ENCODE measurements around the gene GPR139. TPM values are rescaled to one million over a fixed set of nuclear protein-coding genes. Genes with fewer than 3 reads are reported as not detected.

GPR139 gene
- total RNA-seq, 1 donor, result not detected

DNA sequence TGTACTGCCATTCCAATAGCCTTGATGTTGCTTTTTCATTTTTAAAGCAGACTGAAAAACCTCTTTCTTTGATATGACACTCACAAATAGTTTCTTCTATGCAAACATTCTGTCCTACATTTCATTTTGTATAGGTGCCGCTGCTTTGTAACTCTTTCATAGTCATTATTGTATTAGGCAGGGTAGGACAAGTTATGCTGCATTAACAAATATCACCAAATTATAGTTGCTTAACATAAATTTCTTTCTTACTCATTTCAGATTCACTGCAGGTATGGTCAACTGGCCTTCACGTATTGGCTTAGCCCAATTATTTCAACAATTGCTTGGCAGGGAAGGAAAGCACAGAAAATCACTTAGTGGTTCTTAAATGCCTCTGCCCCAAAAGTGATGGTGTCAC is 70.8 kb downstream of the GPR139 start:
- TF ChIP-seq CTCF (IDR thresholded peaks at IDR 0.05; ENCODE audit: extremely low read depth, low read depth, low read length), result no peak
- DNase-seq (ENCODE audit: insufficient read length, low spot score, missing footprints), result no peak
- no peaks in the 10 kb centered on the region for H3K36me3 ChIP-seq (ENCODE audit: insufficient read depth, low read length)
- no peaks in the 10 kb centered on the region for H3K27me3 ChIP-seq (ENCODE audit: insufficient read depth, low read length)
- H3K27ac ChIP-seq (ENCODE audit: low read depth, low read length), result no peak overlapping the region
- H3K4me1 ChIP-seq (ENCODE audit: insufficient read depth, low read length), result no peaks in the 10 kb centered on the region
- H3K9me3 ChIP-seq (ENCODE audit: low read depth, low read length), result no peaks in the 10 kb centered on the region
- no peaks in the 10 kb centered on the region for H3K79me2 ChIP-seq (ENCODE audit: insufficient read depth, low read length)
- no peak overlapping the region for H2AFZ ChIP-seq (ENCODE audit: low read length)
- no peak overlapping the region for H3K4me2 ChIP-seq (ENCODE audit: insufficient read depth, low read length)
- no peak overlapping the region for H3K4me3 ChIP-seq (ENCODE audit: insufficient read depth, low read length)
- H4K20me1 ChIP-seq (ENCODE audit: insufficient read depth, low read length), result no peaks in the 10 kb centered on the region

DNA sequence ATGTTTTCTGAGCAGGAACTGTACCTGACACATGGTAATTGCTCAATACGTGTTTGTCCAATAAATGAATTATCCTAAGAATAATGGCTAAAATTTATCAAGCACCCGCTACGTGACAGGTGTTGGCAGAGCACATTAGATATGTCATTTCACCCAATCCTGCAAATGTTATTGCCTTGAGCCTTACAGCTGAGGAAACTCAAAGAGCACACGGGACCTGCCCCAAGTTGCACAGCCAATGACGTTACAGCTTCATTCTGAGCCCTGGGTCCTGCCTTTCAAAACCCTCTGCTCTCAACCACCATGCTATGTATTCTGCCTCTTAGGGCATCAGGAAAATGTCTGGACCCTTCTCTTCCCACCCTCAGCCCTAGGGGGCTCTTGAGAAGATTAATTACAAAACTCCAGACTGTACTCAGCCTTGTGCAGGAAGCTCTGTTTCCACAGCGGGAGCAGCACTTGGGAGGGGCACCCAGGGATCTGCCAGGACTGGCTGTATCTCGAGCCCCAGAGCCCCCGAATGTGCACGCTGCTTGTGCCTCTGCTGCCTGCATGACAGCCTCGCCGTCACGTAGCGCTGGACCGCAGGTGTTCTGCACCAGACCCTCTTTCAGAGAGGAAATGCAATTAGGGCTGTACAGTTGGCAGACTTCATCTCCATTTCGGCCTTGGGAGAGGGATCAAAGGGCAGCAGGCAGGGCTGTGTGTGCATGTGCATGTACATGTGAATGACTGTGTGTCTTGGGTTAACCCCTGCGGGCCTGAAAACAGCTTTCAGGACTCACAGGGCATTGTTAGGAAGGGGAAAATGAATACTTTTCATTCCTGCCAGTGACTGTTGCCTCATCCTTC is 71.6 kb downstream of the GPR139 start:
- Histone ChIP-seq H3K27me3 (ENCODE audit: insufficient read depth, low read length) (no peaks in the 10 kb centered on the region), H4K20me1 (ENCODE audit: insufficient read depth, low read length) (no peaks in the 10 kb centered on the region), H3K4me2 (ENCODE audit: insufficient read depth, low read length) (no peak overlapping the region), H3K79me2 (ENCODE audit: insufficient read depth, low read length) (no peaks in the 10 kb centered on the region), H3K36me3 (ENCODE audit: insufficient read depth, low read length) (no peaks in the 10 kb centered on the region), H2AFZ (ENCODE audit: low read length) (no peak overlapping the region), H3K4me1 (ENCODE audit: insufficient read depth, low read length) (no peaks in the 10 kb centered on the region), H3K4me3 (ENCODE audit: insufficient read depth, low read length) (no peak overlapping the region), H3K27ac (ENCODE audit: low read depth, low read length) (no peak overlapping the region), H3K9me3 (ENCODE audit: low read depth, low read length) (no peaks in the 10 kb centered on the region)
- TF ChIP-seq CTCF (IDR thresholded peaks at IDR 0.05; ENCODE audit: extremely low read depth, low read depth, low read length), result no peak
- DNase-seq (ENCODE audit: insufficient read length, low spot score, missing footprints), result peak; percentile 55

DNA sequence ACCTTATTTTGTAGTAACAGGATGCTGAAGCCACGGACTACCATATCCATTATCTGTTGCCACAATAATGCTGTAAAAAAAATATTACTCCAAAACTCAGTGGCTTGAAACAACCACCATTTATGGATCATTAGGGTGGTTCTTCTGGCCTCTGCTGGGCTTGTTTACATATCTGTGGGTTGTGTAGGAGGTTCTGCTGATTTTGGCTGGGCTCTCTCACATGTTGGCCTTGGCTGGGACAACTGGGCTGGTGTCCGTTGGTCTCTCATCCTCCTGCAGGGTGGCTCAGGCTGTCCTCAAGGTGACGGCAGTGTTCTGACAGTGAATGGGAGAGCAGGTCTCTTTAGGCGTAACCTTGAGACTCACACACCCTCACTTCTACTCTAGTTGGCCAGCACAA is 76.0 kb downstream of the GPR139 start:
- Histone ChIP-seq H2AFZ (ENCODE audit: low read length) (no peak overlapping the region), H3K4me3 (ENCODE audit: insufficient read depth, low read length) (no peak overlapping the region), H3K27ac (ENCODE audit: low read depth, low read length) (no peak overlapping the region), H3K36me3 (ENCODE audit: insufficient read depth, low read length) (no peaks in the 10 kb centered on the region), H3K9me3 (ENCODE audit: low read depth, low read length) (no peaks in the 10 kb centered on the region), H3K4me1 (ENCODE audit: insufficient read depth, low read length) (no peaks in the 10 kb centered on the region), H3K79me2 (ENCODE audit: insufficient read depth, low read length) (no peaks in the 10 kb centered on the region), H4K20me1 (ENCODE audit: insufficient read depth, low read length) (no peaks in the 10 kb centered on the region), H3K4me2 (ENCODE audit: insufficient read depth, low read length) (no peak overlapping the region), H3K27me3 (ENCODE audit: insufficient read depth, low read length) (no peaks in the 10 kb centered on the region)
- TF ChIP-seq CTCF (IDR thresholded peaks at IDR 0.05; ENCODE audit: extremely low read depth, low read depth, low read length), result no peak
- no peak for DNase-seq (ENCODE audit: insufficient read length, low spot score, missing footprints)

DNA sequence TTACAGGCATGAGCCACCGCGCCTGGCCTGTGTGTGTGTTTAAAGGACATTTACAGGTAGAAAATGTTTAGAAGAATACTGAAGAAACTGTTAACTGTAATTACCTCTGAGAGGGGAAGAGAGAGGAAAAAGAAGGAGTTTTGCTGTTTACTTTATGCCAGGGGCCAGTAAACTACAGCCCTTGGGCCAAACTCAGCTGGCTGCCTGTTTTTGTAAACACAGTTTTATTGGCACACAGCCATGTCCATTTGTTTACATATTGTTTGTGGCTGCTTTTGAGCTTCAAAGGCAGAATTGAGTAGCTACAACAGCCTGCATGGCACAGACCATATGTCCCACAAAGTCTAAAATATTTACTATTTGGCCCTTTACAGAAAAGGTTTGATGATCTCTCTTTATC is 76.4 kb downstream of the GPR139 start:
- Histone ChIP-seq H3K4me2 (ENCODE audit: insufficient read depth, low read length) (no peak overlapping the region), H3K27ac (ENCODE audit: low read depth, low read length) (no peak overlapping the region), H3K4me1 (ENCODE audit: insufficient read depth, low read length) (no peaks in the 10 kb centered on the region), H3K79me2 (ENCODE audit: insufficient read depth, low read length) (no peaks in the 10 kb centered on the region), H4K20me1 (ENCODE audit: insufficient read depth, low read length) (no peaks in the 10 kb centered on the region), H3K27me3 (ENCODE audit: insufficient read depth, low read length) (no peaks in the 10 kb centered on the region), H3K36me3 (ENCODE audit: insufficient read depth, low read length) (no peaks in the 10 kb centered on the region), H3K4me3 (ENCODE audit: insufficient read depth, low read length) (no peak overlapping the region), H2AFZ (ENCODE audit: low read length) (no peak overlapping the region), H3K9me3 (ENCODE audit: low read depth, low read length) (no peaks in the 10 kb centered on the region)
- DNase-seq (ENCODE audit: insufficient read length, low spot score, missing footprints), result no peak
- TF ChIP-seq CTCF (IDR thresholded peaks at IDR 0.05; ENCODE audit: extremely low read depth, low read depth, low read length), result no peak

Data from osteoblast (primary cell).